Activated naive CD4-positive, alpha-beta T cell treated with anti-CD3 and anti-CD28 coated beads, Interleukin-2, amount 10 ng/mL, durations not matched to agents 5 hours and 36 hours (primary cell): ENCODE data around the gene PLEKHA4. TPM values are rescaled to one million over a fixed set of nuclear protein-coding genes. Genes with fewer than 3 reads are reported as not detected.

Experiments used
- total RNA-seq, 2 experiments: library from RNA; stranded (reverse); gene quantifications; one replicate each; pipeline ENCODE4 v1.2.3, GENCODE V29; 2021

Gene PLEKHA4, protein sequence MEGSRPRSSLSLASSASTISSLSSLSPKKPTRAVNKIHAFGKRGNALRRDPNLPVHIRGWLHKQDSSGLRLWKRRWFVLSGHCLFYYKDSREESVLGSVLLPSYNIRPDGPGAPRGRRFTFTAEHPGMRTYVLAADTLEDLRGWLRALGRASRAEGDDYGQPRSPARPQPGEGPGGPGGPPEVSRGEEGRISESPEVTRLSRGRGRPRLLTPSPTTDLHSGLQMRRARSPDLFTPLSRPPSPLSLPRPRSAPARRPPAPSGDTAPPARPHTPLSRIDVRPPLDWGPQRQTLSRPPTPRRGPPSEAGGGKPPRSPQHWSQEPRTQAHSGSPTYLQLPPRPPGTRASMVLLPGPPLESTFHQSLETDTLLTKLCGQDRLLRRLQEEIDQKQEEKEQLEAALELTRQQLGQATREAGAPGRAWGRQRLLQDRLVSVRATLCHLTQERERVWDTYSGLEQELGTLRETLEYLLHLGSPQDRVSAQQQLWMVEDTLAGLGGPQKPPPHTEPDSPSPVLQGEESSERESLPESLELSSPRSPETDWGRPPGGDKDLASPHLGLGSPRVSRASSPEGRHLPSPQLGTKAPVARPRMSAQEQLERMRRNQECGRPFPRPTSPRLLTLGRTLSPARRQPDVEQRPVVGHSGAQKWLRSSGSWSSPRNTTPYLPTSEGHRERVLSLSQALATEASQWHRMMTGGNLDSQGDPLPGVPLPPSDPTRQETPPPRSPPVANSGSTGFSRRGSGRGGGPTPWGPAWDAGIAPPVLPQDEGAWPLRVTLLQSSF
- total RNA-seq: 1 to 10 TPM; 6.8 to 8.0 TPM

DNA sequence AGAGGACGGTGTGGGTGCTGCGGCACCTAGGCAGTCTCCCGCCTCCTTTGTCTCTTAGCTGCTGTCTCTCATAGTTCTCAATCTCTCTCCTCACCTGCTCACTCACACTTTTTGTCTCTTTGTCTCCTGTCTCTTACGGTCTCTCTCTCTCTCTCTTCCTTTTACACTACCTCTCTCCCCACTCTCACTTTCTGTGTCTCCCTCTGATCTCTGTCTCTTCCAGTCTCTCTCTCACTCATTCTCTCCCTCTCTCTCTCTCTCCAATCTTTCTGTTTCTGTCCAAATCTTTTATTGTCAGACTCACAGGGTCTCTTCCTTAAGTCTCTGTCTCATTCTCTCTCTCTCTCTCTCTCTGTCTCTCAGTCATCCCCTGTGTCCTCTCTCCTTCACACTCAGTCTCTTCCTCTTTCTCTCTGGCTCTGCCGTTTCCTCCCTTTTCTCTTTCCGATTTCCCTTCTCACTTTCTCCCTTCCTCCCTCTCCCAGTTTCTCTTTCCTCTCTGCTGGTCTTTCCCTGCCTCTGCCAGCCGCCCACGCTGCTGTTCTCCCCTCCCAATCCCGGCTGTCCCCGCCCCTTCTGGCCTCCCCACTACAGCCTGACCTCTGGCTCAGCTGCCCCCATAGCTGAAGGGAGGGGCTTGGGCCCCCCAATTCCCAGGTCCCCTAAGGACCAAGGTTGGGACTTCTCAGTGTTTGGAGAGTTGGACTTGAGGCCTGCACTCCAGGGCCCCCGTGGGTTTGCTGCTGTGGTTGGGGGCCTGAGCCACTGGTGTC lies at the start of gene PLEKHA4:
TSS of gene PLEKHA4 (minus strand) at position 504 of the 773 bp plus-strand sequence. CDS start 997 bp downstream, outside the sequence.

DNA sequence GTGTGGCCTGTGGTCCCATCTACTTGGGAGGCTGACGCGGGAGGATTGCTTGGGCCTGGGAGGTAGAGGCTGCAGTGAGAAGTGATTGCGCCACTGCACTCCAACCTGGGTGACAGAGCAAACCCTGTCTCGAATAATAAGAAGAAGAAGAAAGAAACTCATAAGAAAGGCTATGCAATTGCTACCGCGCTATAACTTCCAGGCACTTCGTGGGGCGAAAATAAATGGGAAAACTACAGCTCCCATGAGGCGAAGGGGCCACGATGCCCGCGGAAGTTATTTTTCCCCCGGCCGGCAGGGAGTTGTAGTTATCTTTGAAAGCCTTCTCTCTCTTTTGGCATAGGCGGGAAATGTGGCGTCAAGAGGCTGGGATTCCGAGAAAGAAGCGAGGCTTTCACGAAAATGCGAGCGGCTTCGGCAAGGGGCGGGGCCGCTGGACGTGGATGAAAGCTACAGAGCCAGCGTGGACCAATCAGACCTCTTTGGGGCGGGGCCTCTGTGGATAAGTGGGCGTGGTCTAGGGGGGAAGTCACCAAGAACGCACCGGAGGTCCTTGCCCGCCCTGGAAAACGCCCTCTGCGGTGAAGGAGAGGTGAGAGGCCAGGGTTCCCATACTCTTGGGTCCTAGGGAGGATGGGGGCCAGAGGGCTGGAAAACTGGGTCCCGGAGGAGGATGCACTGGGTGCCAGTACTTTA lies 31.5 kb upstream of the PLEKHA4 start, which contains the start of gene NUCB1:
TSS of gene NUCB1 (plus strand) at position 532 of the 696 bp plus-strand sequence. CDS start 485 bp downstream, outside the sequence.

DNA sequence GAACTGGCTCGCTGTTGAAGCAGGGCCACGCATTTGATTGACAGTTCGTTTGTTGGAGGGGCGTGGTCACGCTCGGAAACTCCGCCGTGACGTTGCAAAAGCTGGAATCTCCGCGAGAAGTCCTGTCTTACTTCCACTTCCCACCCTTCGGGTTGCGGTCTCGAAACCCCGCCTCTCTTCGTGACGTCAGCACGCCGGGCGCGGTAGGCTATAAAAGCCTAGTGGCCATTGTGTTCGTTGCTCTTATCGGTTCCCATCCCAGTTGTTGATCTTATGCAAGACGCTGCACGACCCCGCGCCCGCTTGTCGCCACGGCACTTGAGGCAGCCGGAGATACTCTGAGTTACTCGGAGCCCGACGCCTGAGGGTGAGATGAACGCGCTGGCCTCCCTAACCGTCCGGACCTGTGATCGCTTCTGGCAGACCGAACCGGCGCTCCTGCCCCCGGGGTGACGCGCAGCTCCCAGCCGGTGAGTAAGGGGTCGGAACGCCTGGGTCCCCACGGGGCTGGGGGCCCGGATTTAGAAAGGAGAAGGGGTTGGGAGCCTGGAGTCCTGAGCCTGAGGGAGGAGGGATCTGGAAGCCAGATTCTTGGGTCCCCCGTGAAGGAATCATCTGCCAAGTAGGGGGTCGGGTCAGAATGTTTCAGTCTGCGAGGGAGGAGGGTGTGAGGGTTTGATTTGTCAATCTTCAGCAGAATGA lies 3.9 kb upstream of the PLEKHA4 start, which contains the start of gene PPP1R15A:
TSS of gene PPP1R15A (plus strand) at position 240 of the 702 bp plus-strand sequence. CDS start 813 bp downstream, outside the sequence.

DNA sequence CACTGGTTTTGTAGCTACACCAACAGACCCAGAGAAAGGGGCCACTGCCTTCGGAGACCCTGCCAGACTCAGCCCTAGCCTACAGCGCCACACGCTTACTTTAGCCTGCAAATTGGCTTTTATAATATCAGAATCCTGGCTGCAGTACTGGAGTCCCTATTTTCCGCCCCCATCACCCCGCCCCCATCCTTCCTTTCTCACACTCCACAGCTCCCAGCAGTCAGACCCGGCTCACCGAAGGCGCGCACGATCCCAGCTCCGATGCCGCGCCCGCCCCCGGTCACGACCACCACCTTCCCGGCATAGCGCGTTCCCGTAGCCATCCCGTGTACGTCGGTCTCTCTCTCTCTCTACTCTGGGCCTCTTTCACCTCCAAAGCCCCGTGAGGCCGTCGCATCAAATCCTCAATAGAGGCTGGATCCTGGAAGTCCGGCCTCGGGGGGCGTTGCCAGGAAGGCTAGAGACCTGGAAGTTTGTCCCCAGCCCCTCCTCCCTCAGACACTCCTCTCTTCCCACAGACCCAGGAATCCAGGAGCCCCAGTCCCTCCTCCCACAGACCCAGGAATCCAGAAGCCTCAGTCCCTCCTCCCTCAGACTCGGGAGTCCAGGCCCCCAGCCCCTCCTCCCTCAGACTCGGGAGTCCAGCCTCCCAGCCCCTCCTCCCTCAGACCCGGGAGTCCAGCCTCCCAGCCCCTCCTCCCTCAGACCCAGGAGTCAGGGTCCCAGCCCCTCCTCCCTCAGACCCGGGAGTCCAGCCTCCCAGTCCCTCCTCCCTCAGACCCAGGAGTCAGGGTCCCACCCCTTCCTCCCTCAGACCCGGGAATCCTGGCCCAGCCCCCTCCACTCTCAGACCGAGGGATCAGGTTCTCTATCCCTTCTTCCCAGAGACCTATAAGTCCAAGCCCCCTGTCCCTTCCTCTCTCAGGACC lies 32.1 kb downstream of the PLEKHA4 start, which contains the start of gene HSD17B14:
TSS of gene HSD17B14 (minus strand) at position 403 of the 929 bp plus-strand sequence. CDS start at position 323, 80 bp downstream.

Other genes with a start within 250 kb of the PLEKHA4 start
- 1,000 to 10,000 TPM; 2,122 to 2,183 TPM for gene RPL18, start 249.4 kb downstream of the PLEKHA4 start, total RNA-seq
- gene SPHK2, start 249.1 kb downstream of the PLEKHA4 start, total RNA-seq: 10 to 100 TPM; 26.6 to 30.6 TPM
- gene DBP, start 231.2 kb downstream of the PLEKHA4 start, total RNA-seq: 10 to 100 TPM; 25.8 to 27.4 TPM
- gene CA11, start 222.4 kb downstream of the PLEKHA4 start, total RNA-seq: 10 to 100 TPM; 10.7 to 11.5 TPM
- gene NTN5, start 195.6 kb downstream of the PLEKHA4 start, total RNA-seq: 1 to 10 TPM; 1.2 to 1.3 TPM
- not detected for gene FUT2, start 172.6 kb downstream of the PLEKHA4 start, total RNA-seq
- gene MAMSTR, start 148.9 kb downstream of the PLEKHA4 start, total RNA-seq: 1 to 10 TPM; 1.1 to 1.4 TPM
- gene RASIP1, start 128.0 kb downstream of the PLEKHA4 start, total RNA-seq: under 1 TPM; 0.14 to 0.15 TPM
- not detected for gene IZUMO1, start 121.7 kb downstream of the PLEKHA4 start, total RNA-seq
- under 1 TPM; 0.12 to 0.28 TPM for gene FUT1, start 116.0 kb downstream of the PLEKHA4 start, total RNA-seq
- gene FGF21, start 113.1 kb downstream of the PLEKHA4 start, total RNA-seq: not detected
- 10 to 100 TPM; 38.5 to 41.2 TPM for gene BCAT2, start 57.6 kb downstream of the PLEKHA4 start, total RNA-seq
- under 1 TPM; 0.35 to 0.82 TPM for gene HSD17B14, start 32.1 kb downstream of the PLEKHA4 start, total RNA-seq
- gene PPP1R15A, start 3.8 kb upstream of the PLEKHA4 start, total RNA-seq: 10 to 100 TPM; 50.9 to 56.1 TPM
- gene TULP2, start 30.1 kb upstream of the PLEKHA4 start, total RNA-seq: not detected
- 100 to 1,000 TPM; 276 to 287 TPM for gene NUCB1, start 31.7 kb upstream of the PLEKHA4 start, total RNA-seq
- 1 to 10 TPM; 1.8 to 2.1 TPM for gene DHDH, start 65.1 kb upstream of the PLEKHA4 start, total RNA-seq
- 100 to 1,000 TPM; 271 to 293 TPM for gene BAX, start 86.3 kb upstream of the PLEKHA4 start, total RNA-seq
- gene FTL, start 96.7 kb upstream of the PLEKHA4 start, total RNA-seq: 100 to 1,000 TPM; 799 to 840 TPM
- gene GYS1, start 124.7 kb upstream of the PLEKHA4 start, total RNA-seq: 10 to 100 TPM; 55.7 to 58.7 TPM
- 10 to 100 TPM; 58.4 to 59.0 TPM for gene RUVBL2, start 125.3 kb upstream of the PLEKHA4 start, total RNA-seq
- gene LHB, start 148.5 kb upstream of the PLEKHA4 start, total RNA-seq: not detected
- not detected for gene CGB3, start 155.7 kb upstream of the PLEKHA4 start, total RNA-seq
- gene CGB2, start 163.3 kb upstream of the PLEKHA4 start, total RNA-seq: not detected
- gene CGB1, start 168.3 kb upstream of the PLEKHA4 start, total RNA-seq: not detected
- gene CGB5, start 175.2 kb upstream of the PLEKHA4 start, total RNA-seq: not detected
- not detected for gene CGB8, start 180.5 kb upstream of the PLEKHA4 start, total RNA-seq
- gene CGB7, start 189.1 kb upstream of the PLEKHA4 start, total RNA-seq: not detected
- gene NTF4, start 196.2 kb upstream of the PLEKHA4 start, total RNA-seq: not detected
- gene KCNA7, start 204.1 kb upstream of the PLEKHA4 start, total RNA-seq: not detected
- 100 to 1,000 TPM; 201 to 223 TPM for gene SNRNP70, start 216.8 kb upstream of the PLEKHA4 start, total RNA-seq
- gene LIN7B, start 245.8 kb upstream of the PLEKHA4 start, total RNA-seq: 1 to 10 TPM; 6.0 to 8.8 TPM